Parathyroid adenoma (tissue), 2 donors: ENCODE results near the gene C6.

ENCODE experiments used
- H2AFZ ChIP-seq: fragments of 300-600 bp; sonication (generic); one replicate; pipeline ENCODE4 v1.7.0; 2017; ENCODE audit warnings: antibody characterized with exemption, mild to moderate bottlenecking
- H3K27ac ChIP-seq: fragments of 300-600 bp; sonication (generic); one replicate; pipeline ENCODE4 v1.7.0; 2017
- H3K27me3 ChIP-seq: fragments of 300-600 bp; sonication (generic); one replicate; pipeline ENCODE4 v1.7.0; 2017; ENCODE audit warnings: low read length; ENCODE audit not compliant: control insufficient read depth, insufficient read depth
- H3K36me3 ChIP-seq: fragments of 300-600 bp; sonication (generic); one replicate; pipeline ENCODE4 v1.7.0; 2017; ENCODE audit warnings: low read length; ENCODE audit not compliant: control insufficient read depth, insufficient read depth
- H3K4me1 ChIP-seq: fragments of 300-600 bp; sonication (generic); one replicate; pipeline ENCODE4 v1.7.0; 2017; ENCODE audit warnings: control low read depth
- H3K4me2 ChIP-seq: fragments of 300-600 bp; sonication (generic); one replicate; pipeline ENCODE4 v1.7.0; 2017; ENCODE audit warnings: low read length
- H3K4me3 ChIP-seq: fragments of 300-600 bp; sonication (generic); one replicate; pipeline ENCODE4 v1.7.0; 2017; ENCODE audit warnings: low read depth, low read length
- H3K79me2 ChIP-seq: fragments of 300-600 bp; sonication (generic); one replicate; pipeline ENCODE4 v1.7.0; 2017; ENCODE audit warnings: control low read depth
- H3K9ac ChIP-seq: fragments of 300-600 bp; sonication (generic); one replicate; pipeline ENCODE4 v1.7.0; 2017; ENCODE audit warnings: mild to moderate bottlenecking
- H3K9me3 ChIP-seq: fragments of 300-600 bp; sonication (generic); one replicate; pipeline ENCODE4 v1.7.0; 2017; ENCODE audit warnings: low read length; ENCODE audit not compliant: control insufficient read depth
- TF ChIP-seq, protein P1 (sequence below): fragments of 300-600 bp; sonication (generic); IDR thresholded peaks from one replicate; pipeline ENCODE4 v1.7.0; 2017; ENCODE audit warnings: antibody characterized with exemption, mild to moderate bottlenecking
- donor health status: primary hyperparathyroidism.

Gene C6

DNA sequence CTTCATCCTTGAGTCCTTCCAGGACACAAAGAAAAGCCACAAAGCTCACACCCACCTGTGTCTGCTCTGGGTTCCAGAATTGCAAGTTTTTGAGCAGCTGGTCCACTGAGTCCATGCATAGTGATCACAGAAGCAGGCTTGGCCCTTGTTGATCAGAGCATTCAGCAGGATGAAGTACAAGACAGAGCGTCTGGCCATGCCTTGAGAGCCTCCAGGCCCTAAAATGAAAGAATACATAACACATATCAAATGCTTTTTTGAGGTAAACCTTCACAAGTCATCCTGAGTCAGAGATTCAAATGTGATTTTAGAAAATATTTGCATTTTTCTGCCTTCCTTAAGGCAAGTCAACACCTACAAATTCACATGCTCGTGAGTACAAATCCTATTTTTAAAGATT is 10.3 kb downstream of the C6 start:
- Histone ChIP-seq H3K79me2 (no peaks in the 10 kb centered on the region), H3K27ac (no peak overlapping the region), H2AFZ (no peak overlapping the region), H3K4me2 (no peak overlapping the region), H3K27me3 (no peaks in the 10 kb centered on the region), H3K9ac (no peak overlapping the region), H3K4me3 (no peak overlapping the region), H3K36me3 (no peaks in the 10 kb centered on the region), H3K9me3 (no peaks in the 10 kb centered on the region), H3K4me1 (no peaks in the 10 kb centered on the region)
- TF ChIP-seq, protein P1, sequence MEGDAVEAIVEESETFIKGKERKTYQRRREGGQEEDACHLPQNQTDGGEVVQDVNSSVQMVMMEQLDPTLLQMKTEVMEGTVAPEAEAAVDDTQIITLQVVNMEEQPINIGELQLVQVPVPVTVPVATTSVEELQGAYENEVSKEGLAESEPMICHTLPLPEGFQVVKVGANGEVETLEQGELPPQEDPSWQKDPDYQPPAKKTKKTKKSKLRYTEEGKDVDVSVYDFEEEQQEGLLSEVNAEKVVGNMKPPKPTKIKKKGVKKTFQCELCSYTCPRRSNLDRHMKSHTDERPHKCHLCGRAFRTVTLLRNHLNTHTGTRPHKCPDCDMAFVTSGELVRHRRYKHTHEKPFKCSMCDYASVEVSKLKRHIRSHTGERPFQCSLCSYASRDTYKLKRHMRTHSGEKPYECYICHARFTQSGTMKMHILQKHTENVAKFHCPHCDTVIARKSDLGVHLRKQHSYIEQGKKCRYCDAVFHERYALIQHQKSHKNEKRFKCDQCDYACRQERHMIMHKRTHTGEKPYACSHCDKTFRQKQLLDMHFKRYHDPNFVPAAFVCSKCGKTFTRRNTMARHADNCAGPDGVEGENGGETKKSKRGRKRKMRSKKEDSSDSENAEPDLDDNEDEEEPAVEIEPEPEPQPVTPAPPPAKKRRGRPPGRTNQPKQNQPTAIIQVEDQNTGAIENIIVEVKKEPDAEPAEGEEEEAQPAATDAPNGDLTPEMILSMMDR = no peak

GRCh38 chr5:41201082-41201772 is 12.1 kb downstream of the C6 start:
- Histone ChIP-seq H3K79me2 (no peaks in the 10 kb centered on the region), H3K4me2 (no peak overlapping the region), H3K9ac (no peak overlapping the region), H3K4me1 (no peaks in the 10 kb centered on the region), H3K36me3 (no peaks in the 10 kb centered on the region), H3K27me3 (no peaks in the 10 kb centered on the region), H3K9me3 (no peaks in the 10 kb centered on the region), H3K4me3 (no peak overlapping the region), H2AFZ (no peak overlapping the region), H3K27ac (no peak overlapping the region)
- TF ChIP-seq, protein P1 = no peak

DNA sequence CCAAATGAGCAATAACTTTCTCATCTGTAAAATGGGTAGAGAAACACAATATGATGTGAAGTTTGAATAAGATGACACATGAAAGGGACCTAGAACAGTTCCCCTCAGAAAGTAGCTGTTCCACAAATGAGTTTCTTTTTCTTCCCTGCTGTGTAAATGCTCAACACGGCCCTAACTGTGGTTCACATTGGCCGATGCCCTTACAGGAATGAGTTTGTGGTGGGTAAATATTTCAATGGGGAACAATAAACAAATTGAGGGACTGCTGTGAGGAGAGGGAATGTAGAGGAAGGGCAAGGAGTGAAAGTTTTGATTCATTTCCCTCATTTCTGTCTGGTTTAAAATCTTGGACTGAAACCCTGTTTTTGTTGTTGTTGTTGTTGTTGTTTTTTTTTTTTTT is 12.8 kb downstream of the C6 start:
- TF ChIP-seq, protein P1 = no peak
- Histone ChIP-seq H3K4me3 (no peak overlapping the region), H3K27me3 (no peaks in the 10 kb centered on the region), H3K36me3 (no peaks in the 10 kb centered on the region), H3K9me3 (no peaks in the 10 kb centered on the region), H3K9ac (no peak overlapping the region), H2AFZ (no peak overlapping the region), H3K4me1 (no peaks in the 10 kb centered on the region), H3K79me2 (no peaks in the 10 kb centered on the region), H3K27ac (no peak overlapping the region), H3K4me2 (no peak overlapping the region)

- Histone ChIP-seq H3K4me1 (no peaks in the 10 kb centered on the region), H3K9me3 (no peaks in the 10 kb centered on the region), H3K27me3 (no peaks in the 10 kb centered on the region), H3K79me2 (no peaks in the 10 kb centered on the region), H3K4me3 (no peak overlapping the region), H3K4me2 (no peak overlapping the region), H3K27ac (no peak overlapping the region), H2AFZ (no peak overlapping the region), H3K9ac (no peak overlapping the region), H3K36me3 (no peaks in the 10 kb centered on the region)
- TF ChIP-seq, protein P1 = no peak
Observed at GRCh38 chr5:41199660-41200059, 13.7 kb downstream of the C6 start.

DNA sequence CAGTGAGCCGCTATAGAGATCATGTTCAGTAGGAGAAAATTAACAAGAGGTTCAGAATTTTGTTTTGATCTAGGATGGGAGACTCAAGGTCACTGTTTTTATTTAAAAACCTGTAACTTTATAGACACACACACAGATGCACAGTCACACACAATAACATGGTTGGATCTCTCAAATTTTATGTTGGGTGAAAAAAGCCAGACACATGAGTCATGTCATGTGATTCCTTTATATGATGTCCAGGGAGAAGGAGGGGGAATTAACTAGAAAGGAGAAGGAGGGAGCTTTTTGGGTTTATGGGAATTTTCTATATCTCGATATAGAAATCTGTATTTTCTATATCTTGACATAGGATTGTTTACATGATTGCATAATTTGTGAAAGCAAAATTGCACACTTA is 17.1 kb downstream of the C6 start:
- no peaks in the 10 kb centered on the region for H3K79me2 ChIP-seq
- no peaks in the 10 kb centered on the region for H3K27me3 ChIP-seq

More for the DNA sequence above, 17.1 kb downstream of the C6 start:
- no peak overlapping the region for H3K4me3 ChIP-seq
- H3K27ac ChIP-seq = no peak overlapping the region
- no peaks in the 10 kb centered on the region for H3K36me3 ChIP-seq
- no peaks in the 10 kb centered on the region for H3K4me1 ChIP-seq
- H3K9ac ChIP-seq = no peak overlapping the region
- TF ChIP-seq, protein P1 = no peak
- no peak overlapping the region for H2AFZ ChIP-seq
- no peaks in the 10 kb centered on the region for H3K9me3 ChIP-seq
- no peak overlapping the region for H3K4me2 ChIP-seq
